NB4 (cell line): ENCODE measurements around the gene HOXC6.

Experiments
- CTCF ChIP-seq: IDR thresholded peaks from one replicate; pipeline ENCODE4 v1.5.1; 2012; ENCODE audit warnings: low read depth, low read length
- MAX ChIP-seq: IDR thresholded peaks from 2 replicates; pipeline ENCODE4 v1.6.1; 2011; ENCODE audit warnings: low read depth, low read length
- MYC ChIP-seq: IDR thresholded peaks from 2 replicates; pipeline ENCODE4 v1.6.1; 2011; ENCODE audit warnings: low read depth, low read length
- POLR2A ChIP-seq: IDR thresholded peaks from 2 replicates; pipeline ENCODE4 v1.6.1; 2011; ENCODE audit warnings: mild to moderate bottlenecking; ENCODE audit not compliant: insufficient read length; ENCODE audit errors: extremely low read depth

GRCh38 chr12:54028314-54029201, at the start of gene HOXC6:
- TF ChIP-seq CTCF (no peak), POLR2A (no peak), MAX (no peak), MYC (no peak)
